NCI-H1694 (cell line): Measurements from ENCODE around the gene QRFP.

ENCODE experiments used
- DNase-seq: peaks from one replicate; lab custom pipeline; 2025; lab: John Stamatoyannopoulos, UW

QRFP gene

DNA sequence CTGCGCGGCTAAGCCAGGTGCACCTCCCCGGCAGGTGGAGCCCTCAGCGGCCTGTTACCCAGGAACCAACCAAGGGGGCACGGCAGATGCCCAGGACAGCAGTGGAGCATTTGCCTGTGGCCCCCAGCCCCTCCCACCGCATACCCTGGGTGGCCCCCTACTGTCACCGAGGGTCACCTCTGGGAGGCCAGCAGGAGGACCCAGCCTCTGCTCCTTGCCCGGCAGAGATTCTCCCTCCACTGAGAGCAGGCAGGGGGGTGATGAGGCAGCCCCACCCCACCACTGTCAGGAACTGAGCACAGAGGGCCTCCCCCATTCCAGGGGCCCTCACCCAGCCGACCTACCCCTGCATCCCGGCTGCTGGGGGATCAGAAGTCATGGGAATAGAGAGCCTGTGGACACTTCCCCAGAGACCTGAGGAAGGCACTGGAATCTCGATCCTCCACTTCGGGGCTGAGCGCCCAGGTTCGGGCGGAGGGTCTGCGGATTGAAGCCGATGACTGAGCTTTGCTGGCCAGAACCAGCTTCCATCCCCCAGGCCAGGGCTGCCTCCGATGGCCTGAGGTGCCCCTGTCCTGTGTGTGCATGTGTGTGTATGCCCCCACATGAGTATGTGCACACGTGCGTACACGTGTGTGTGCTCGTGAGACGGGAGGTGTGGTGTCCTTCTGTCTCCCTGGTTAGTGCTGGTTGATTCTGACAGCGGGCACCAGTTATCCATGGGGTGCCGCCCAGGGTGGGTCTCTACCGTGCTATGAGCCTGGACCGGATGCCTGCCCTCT lies at the start of gene QRFP:
Gene QRFP, minus strand, starts transcription at position 580 of the 782 bp plus-strand sequence. CDS start 2,974 bp downstream, outside the sequence.
- no peak for DNase-seq

GRCh38 chr9:130945173-130945572 lies 48.6 kb upstream of the QRFP start:
- DNase-seq = no peak

DNA sequence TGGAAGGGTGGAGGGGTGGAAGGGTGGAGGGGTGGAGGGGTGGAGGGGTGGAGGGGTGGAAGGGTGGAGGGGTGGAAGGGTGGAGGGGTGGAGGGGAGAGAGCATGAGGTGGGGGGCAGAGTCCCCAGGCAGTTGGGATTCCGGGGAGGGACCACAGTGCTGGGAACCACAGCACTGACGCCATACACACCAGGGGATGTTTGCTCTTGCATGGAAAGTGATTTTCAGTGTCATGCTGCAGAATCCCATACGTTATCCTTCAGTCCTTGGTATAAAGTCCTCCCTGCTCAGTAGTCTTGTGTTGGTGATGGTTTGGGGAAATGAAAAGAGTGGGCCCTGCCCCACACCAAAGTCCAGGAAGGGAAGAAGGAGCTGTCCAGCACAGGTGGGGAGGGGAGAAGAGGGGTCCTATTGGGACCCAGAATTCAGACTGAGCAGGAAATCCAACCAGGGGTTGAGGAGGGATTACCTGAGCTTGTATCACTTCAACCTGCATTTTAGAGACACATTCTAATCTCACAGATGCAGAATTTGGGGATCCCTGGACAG lies 48.0 kb upstream of the QRFP start:
- DNase-seq = no peak

DNA sequence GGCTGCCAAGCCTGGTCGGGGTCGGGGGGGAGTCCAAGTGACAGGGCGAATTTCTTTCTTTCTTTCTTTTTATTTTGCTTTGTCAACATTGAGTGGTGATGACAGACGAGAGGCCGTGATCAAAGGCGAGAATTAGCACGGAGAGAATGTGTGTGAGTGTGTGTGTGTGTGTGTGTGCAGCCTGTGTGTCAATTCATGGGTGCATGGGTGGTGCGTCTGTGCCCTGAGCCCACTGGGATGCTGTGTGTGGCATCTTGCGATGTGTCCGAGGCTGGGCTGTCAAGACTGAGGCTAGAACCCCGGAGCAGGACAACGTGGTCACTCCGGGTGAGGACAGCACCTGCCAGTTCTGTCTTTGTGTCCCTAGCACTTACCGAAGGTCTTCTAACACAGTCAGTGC lies 47.2 kb upstream of the QRFP start:
- DNase-seq = no peak

- no peak for DNase-seq
Observed at GRCh38 chr9:130943221-130943620, 46.6 kb upstream of the QRFP start.

- no peak for DNase-seq
Observed at GRCh38 chr9:130942679-130943078, 46.1 kb upstream of the QRFP start.

DNA sequence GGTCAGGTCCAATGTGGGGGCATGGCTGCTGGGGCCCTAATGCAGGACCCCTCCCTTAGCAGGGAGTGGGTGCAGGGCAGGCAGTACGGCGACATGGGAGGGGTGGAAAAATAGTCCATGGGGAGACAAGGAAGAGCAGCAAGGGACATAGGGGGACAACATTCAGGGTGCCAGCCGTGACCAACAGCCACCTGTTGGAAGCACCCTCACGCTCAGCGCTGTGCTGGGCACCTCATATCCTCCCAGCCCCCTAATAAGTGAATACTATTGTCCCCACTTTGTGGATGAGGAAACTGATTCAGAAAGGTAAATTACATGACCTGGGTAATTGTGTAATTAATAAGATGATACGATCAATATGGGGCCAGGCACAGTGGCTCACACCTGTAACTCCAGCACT lies 45.5 kb upstream of the QRFP start:
- no peak for DNase-seq

- DNase-seq = no peak
Observed at GRCh38 chr9:130940693-130941576, 44.3 kb upstream of the QRFP start.

DNA sequence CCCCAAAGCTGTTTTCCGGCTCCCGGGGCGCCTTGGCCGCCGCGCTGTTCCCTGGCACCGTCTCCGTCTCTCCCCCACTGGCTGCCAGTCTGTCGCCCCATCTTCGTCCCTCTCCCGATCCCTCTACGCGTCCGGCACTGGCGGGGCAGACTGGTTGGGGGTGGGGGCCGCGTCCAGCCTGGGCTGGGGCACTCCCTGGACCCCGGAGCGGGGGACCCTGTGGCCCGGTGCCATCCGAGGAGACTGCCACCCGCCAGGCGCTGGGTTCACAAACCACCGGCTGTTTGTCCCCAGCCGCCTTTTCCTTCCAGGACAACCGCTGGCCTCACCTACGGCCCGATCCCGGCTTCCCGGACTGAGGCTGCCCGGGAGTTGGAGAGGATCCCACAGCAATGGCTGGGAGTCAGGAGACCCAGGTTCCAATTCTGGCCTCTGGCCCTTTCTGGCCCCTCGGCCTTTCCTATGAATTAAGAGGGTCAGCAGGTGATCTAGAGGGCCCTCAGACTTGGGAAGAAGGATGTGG lies 43.5 kb upstream of the QRFP start:
- no peak for DNase-seq

- no peak for DNase-seq
Observed at GRCh38 chr9:130939405-130940026, 42.9 kb upstream of the QRFP start.

- no peak for DNase-seq
Observed at GRCh38 chr9:130938652-130939404, 42.2 kb upstream of the QRFP start, which contains the start of gene FIBCD1. Gene FIBCD1, minus strand, starts transcription at chr9:130939247. Its CDS starts 640 bp downstream, at chr9:130938607.

GRCh38 chr9:130938184-130938651 lies 41.6 kb upstream of the QRFP start:
- no peak for DNase-seq

DNA sequence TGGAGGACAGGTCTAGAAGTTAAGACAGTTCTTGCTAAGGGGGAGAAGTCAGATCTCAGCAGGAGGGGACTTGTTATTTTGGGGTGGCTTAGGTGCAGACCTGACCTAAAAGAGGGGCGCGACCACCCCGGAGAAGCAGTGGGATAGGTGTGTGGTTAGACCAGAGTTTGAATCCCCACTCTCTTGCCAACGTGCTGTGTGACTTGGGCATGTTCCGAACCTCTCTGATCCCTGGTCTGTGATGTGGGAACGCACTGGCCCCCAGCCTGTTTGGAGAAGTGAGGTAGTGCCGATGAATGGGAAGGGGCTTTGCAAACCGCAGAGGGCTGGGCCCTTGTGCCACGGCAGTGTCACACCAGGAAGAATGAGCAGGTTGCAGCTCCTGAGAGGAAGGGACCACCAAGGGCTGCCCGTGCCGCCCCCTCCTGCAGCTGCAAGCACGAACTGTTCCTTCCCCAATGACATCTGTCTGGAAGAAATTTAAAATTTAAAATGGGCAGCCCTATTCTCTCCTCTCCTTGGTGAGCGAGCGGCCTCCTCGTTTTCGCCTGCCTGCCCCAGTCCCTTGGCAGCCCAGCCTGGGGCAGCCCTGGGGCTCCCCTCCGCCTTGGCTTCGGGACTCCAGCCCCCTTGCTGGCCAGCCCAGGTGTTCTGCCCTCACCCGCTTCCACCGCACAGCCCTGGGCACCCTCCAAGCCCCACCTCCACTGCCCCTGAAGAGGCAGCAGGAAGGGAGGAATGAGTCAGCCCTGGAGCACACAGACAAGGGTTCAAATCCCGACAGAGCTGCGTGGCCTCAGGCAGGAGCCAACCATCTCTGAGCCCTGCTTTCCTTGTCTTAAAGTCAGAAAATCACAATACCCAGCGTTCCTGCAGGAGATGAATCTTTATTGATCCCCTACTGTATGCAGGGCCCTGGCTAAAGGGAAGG lies 40.8 kb upstream of the QRFP start:
- no peak for DNase-seq

DNA sequence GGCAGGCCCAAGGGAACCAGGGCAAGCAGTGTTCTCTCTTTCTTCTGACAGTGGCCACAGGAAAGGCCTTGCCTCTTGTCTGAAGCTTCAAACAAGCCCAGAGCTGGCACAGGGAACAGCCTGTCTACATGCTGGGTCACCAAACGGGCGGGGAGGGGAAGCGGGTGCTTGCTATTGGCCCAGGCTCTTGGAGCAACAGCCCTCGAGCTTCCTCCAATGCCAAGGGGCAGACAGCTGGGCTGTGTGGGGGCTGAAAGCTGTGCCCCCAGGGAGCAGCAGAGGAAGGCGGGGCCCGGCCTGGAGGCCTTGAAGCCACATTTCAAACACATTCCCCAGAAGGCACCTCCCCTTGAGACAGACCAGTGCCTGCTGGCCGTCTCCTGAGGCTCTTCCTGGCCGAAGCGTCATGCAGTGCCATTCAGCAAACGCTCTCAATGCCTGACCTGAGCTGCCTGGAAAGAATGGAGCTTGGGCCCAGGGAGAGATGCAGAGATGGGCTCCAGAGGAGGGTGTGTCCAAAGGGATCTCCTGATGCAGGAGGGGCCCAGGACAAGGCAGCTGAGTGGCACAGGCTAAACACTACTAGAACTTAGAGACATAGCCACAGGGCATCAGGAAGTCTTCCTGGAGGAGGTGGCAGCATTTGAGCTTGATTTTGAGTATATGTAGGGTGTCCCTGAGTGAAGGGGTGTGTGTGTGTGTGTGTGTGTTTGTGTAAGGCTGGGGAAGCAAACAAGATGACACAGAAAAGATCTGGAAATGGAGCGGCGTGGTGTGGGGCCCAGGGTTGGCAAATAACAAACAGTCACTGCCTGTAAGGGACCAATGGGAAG lies 39.9 kb upstream of the QRFP start:
- DNase-seq = peak; percentile 54

GRCh38 chr9:130935648-130936271 lies 39.1 kb upstream of the QRFP start:
- no peak for DNase-seq

GRCh38 chr9:130934702-130935647 lies 38.4 kb upstream of the QRFP start:
- DNase-seq = no peak

GRCh38 chr9:130934246-130934645 lies 37.6 kb upstream of the QRFP start:
- DNase-seq = no peak
